ENCODE data around the gene MMP17. TPM values are rescaled to one million over a fixed set of nuclear protein-coding genes. Genes with fewer than 3 reads are reported as not detected.

MMP17 gene
- total RNA-seq, 1 donor from 2014 or later: 16.8 TPM

- no peak overlapping the region for H3K4me3 ChIP-seq
- H3K36me3 ChIP-seq: peaks cover 48 to 54% of the 10 kb centered on the region in 2 donors
- H3K27ac ChIP-seq: no peak overlapping the region
- H3K9me3 ChIP-seq: no peaks in the 10 kb centered on the region
- H3K4me1 ChIP-seq: no peaks in the 10 kb centered on the region
- no peak for DNase-seq (ENCODE audit: low spot score in 2 of 2)
- H3K27me3 ChIP-seq: no peaks in the 10 kb centered on the region
- no peak for TF ChIP-seq CTCF (IDR thresholded peaks at IDR 0.05)
- intact Hi-C loops (cut with DNase I): no loop called here
Observed at GRCh38 chr12:131800594-131801135, 27.5 kb upstream of the MMP17 start.

- H3K9me3 ChIP-seq: no peaks in the 10 kb centered on the region
- H3K4me3 ChIP-seq: no peak overlapping the region
- intact Hi-C loops (cut with DNase I): no loop called here
- no peaks in the 10 kb centered on the region for H3K27me3 ChIP-seq
- H3K27ac ChIP-seq: no peak overlapping the region
- no peak for DNase-seq (ENCODE audit: low spot score in 2 of 2)
- no peak for TF ChIP-seq CTCF (IDR thresholded peaks at IDR 0.05)
- peaks cover 48 to 52% of the 10 kb centered on the region in 2 donors for H3K36me3 ChIP-seq
- no peaks in the 10 kb centered on the region for H3K4me1 ChIP-seq
Observed at GRCh38 chr12:131801254-131801866, 26.8 kb upstream of the MMP17 start.

GRCh38 chr12:131803961-131804521 is 24.2 kb upstream of the MMP17 start:
- no peaks in the 10 kb centered on the region for H3K27me3 ChIP-seq
- peaks cover 26 to 28% of the 10 kb centered on the region in 2 donors for H3K36me3 ChIP-seq
- H3K4me3 ChIP-seq: peak overlapping the region in 1 of 2 donors; percentile 26
- intact Hi-C loops (cut with DNase I): no loop called here
- no peak for DNase-seq (ENCODE audit: low spot score in 2 of 2)
- TF ChIP-seq CTCF (IDR thresholded peaks at IDR 0.05): no peak
- H3K27ac ChIP-seq: no peak overlapping the region
- no peaks in the 10 kb centered on the region for H3K4me1 ChIP-seq
- no peaks in the 10 kb centered on the region for H3K9me3 ChIP-seq

- H3K27me3 ChIP-seq: no peaks in the 10 kb centered on the region
- H3K4me3 ChIP-seq: no peak overlapping the region
- H3K36me3 ChIP-seq: peaks cover 13 to 14% of the 10 kb centered on the region in 2 donors
- H3K4me1 ChIP-seq: no peaks in the 10 kb centered on the region
- intact Hi-C loops (cut with DNase I): no loop called here
- no peak for DNase-seq (ENCODE audit: low spot score in 2 of 2)
- no peak overlapping the region for H3K27ac ChIP-seq
- no peak for TF ChIP-seq CTCF (IDR thresholded peaks at IDR 0.05)
- H3K9me3 ChIP-seq: no peaks in the 10 kb centered on the region
Observed at GRCh38 chr12:131805421-131805820, 22.8 kb upstream of the MMP17 start.

- Histone ChIP-seq H3K4me1 (no peaks in the 10 kb centered on the region), H3K27ac (no peak overlapping the region), H3K27me3 (no peaks in the 10 kb centered on the region), H3K36me3 (peaks cover 10% of the 10 kb centered on the region in 2 donors), H3K9me3 (no peaks in the 10 kb centered on the region), H3K4me3 (no peak overlapping the region)
- intact Hi-C loops (cut with DNase I): no loop called here
- DNase-seq (ENCODE audit: low spot score in 2 of 2): no peak
- TF ChIP-seq CTCF (IDR thresholded peaks at IDR 0.05): no peak
Observed at GRCh38 chr12:131806674-131807073, 21.5 kb upstream of the MMP17 start.
